LHCN-M2 (cell line): Measurements from ENCODE around the gene HDAC4. TPM values are rescaled to one million over a fixed set of nuclear protein-coding genes. Genes with fewer than 3 reads are reported as not detected.
A peak's percentile ranks its signal among the peaks of the same experiment; 100 is the strongest.
"Not testable (repeated sequence)": the region's sequence is repeated elsewhere in the genome, so short reads cannot be mapped to it uniquely, and the experiment has no call there.

Source experiments
- DNase-seq: peaks from one replicate; pipeline ENCODE4 v3.0.0-alpha.2; 2012; ENCODE audit warnings: low read depth
- polyA plus RNA-seq: library from polyadenylated mRNA; unstranded; fragments of >200 nt; gene quantifications from one replicate; pipeline ENCODE4 v1.2.1, GENCODE V29; 2012; ENCODE audit warnings: missing spikeins
- total RNA-seq: library from RNA; depleted of rRNA; stranded (reverse); fragments of >200 nt; gene quantifications from 2 replicates; pipeline ENCODE4 v1.2.3, GENCODE V29; 2014; rRNA removed

HDAC4 gene
- total RNA-seq: 7.6 and 26.8 TPM in 2 replicates
- 3.0 TPM for polyA plus RNA-seq

DNA sequence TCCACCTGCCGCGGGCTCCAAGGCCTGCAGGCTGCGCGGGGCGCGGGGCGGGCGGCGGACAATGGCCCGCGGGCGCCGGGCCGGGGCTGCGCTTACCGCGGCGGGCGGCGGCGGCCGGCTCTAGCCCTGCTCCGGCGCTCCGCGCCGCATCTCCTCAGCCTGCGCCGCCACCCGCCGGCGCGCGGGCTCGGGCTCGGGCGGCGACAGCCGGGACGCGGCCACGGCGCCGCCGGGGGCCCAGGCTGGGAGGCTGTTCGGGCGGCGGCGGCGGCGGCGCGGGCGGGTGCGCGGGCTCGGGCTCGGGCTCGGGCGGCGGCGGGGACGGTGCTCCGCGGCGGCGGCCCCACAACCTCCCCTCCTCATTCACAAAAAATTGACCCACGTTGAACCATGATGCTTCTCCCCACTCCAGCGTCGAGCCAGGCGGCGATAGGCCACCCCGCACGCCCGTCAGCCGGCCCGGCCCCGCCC, at the start of gene HDAC4:
HDAC4 (minus strand) TSS at position 425 of the 471 bp plus-strand sequence. CDS start 48,321 bp downstream, outside the sequence.
- DNase-seq: no peak

DNA sequence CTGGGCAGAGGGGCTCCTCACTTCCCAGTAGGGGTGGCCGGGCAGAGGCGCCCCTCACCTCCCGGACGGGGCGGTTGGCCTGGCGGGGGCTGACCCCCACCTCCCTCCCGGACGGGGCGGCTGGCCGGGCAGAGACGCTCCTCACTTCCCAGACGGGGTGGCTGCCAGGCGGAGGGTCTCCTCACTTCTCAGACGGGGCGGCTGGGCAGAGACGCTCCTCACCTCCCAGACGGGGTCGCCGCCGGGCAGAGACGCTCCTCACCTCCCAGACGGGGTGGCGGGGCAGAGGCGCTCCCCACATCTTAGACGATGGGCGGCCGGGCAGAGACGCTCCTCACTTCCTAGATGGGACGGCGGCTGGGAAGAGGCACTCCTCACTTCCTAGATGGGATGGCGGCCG, 48.6 kb upstream of the HDAC4 start:
- DNase-seq: not testable (repeated sequence)

- no peak for DNase-seq
These were observed 45.1 kb upstream of the HDAC4 start for GRCh38 chr2:239445771-239446524.

DNA sequence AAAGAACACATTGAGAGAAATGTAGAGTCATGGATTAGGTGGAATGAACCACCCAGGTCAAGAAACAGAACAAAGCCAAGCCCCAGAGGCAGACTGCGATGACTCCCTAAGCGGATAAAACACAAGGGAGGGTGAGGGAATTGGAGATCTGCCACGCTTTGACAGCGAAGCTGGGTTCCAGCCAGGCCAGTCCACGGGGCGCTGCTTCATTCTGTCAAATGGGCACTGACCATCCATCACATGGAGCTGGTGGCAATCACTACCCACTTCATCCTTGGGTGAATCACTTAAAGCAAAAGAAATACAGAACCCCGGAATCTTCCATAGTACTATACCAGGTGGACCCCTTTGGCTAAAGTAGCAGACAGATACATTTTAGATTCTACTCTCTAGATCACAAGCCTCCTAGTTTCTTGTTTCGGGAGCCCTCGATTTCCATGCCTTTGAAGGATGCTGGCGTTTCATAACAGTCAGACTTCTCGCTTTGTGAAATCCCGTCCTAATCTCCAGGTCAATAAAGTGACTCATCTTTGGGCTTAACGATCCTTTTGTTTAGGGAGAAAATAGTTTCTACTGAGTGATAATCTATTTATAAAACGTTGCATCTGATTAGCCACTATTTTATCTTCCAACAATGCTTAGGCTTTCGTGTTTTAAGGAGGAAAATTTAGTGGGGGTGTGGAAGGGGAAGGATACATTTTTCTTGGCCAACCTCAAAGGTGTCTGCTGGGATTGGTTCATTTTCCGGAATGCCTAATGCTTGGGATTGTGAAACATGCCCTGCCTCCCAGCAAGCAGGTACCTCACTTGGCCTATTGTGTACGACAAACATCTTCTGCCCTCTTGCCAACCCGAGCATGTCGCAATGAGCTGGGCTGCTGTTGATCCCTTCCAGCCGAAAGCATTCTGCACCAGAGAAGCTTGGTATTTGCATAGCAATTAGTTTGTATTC, 44.1 kb upstream of the HDAC4 start:
- DNase-seq: no peak

DNA sequence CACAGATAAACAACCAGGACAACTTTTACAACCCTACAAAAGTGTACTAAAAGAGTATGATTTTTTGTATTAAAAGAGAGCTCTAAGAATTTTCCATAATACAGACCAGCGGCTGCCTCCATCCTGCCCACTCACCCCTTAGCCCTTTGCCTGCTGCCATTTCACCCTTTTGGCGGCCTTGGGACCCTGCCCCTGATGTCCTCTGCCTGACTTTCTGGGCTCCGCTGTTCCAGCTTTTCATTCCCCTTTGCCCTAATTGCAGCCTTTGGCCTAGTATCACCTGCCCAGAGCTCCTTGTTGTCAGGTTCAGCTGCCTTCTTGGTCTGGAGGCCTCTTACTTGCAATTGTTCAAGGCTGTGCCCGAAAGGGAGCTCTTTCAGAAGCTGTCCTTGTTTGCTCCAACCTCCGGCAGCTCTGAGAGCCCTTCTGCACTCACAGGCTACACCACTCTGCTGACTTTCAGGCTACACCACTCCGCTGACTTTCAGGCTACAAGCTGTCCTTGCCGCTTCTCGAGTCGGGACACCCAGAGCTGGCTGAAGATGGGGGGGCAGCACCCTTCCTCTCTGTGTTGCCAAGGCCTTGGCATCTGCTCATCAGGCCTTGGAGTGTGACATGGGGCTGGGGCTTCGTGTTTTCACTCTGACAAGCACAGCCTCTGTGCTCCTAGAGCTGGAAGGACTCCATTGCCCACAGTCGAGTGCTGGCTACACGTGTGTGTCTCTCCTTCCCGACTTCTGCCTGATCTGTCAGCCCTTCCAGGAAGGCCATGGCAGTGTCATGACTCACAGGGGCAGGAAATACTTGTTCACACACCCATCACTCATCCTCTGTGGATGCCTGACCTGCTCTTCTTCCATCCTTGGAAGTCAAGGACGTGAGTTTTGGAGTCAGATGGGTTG, 43.1 kb upstream of the HDAC4 start:
- DNase-seq: peak; percentile 14

- DNase-seq: no peak
These were observed 42.3 kb upstream of the HDAC4 start for GRCh38 chr2:239443102-239443620.

DNA sequence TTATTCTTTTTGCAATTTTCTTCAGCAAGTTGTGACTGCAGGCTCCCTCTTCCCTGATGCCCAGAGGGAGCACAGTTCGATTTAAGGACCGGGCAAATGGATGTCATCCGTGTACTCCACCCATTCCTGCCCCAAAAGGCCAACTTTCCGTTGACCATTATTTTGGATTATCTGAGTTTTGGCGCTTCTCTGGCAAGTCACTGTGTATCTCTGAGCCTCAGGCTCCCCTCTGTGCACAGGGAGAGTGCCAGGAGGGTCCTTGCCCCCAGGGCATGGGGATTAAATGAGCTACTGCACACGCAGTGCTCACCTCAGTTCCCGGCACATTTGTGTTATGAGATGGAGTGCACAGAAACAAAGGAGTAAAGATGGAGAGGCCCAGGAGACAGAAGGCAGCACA, 41.4 kb upstream of the HDAC4 start:
- DNase-seq: no peak

GRCh38 chr2:239441261-239442078, 40.6 kb upstream of the HDAC4 start:
- DNase-seq: no peak

DNA sequence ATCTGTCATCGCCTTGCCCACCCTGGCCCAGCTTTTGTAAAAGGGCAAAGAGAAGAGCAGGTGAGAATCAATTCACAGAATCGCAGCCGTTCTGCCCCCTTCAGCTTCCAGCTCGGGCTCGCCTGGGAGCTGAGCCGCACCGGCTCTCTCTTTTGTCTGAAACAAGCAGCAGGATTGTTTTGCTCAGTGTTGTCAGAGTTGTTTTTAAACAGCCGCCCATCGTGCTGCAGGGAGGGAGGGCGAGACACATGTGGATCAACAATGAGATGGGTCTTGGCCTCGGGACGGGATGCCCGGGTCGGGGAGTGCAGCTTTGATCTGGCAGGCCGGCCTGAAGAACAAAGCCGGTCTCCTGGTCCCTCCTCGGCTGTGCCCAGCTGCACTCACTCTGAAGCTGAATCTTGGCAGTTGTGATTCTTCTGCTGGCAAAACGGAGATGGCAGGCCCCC, 39.7 kb upstream of the HDAC4 start:
- no peak for DNase-seq

DNA sequence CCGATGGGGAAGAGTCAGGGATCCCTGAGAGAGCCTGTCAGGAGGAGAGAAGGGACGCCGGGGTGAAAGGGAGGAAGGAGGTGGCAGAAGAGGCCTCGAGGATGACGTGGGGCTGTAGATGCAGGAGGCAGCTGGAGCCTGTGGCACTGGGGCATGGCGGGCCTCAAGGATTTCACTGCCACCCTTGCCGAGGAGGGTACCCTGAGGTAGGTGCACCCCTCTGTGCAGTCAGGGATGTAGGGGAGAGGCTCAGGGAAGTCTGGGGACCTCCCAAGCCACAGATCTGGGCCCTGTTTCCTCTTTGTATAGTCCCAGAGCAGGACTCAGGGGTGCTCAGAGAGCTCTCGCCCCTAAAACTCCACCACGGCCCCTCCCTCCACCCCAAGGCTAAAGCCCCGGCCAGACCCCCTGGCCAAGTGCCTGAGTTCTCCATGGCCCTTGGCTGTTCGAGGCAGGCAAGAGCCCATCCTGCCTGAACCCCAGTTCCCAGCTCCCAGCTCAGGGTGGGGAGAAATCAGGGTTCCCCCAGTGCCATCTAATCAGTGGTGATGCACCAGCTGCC, 39.0 kb upstream of the HDAC4 start:
- DNase-seq: no peak

- DNase-seq: no peak
These were observed 38.4 kb upstream of the HDAC4 start for GRCh38 chr2:239438995-239439753.

DNA sequence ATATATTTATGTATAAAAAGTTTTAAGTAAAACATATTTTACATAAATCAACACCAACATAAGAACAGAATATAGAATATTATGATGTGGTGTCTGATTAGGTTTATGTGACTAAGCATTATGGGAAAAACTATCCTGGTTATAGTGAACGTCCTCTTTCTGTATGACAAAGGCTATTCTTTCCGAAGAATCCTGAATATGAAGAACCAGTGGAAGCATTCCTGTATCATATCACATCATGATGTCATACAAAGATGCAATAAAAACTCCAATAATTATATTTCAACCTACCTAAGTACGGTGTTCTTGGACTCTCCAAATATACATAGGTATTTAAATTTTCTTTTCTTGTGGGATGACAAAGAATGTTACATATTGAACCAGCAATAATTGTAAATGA, 37.5 kb upstream of the HDAC4 start:
- DNase-seq: no peak

DNA sequence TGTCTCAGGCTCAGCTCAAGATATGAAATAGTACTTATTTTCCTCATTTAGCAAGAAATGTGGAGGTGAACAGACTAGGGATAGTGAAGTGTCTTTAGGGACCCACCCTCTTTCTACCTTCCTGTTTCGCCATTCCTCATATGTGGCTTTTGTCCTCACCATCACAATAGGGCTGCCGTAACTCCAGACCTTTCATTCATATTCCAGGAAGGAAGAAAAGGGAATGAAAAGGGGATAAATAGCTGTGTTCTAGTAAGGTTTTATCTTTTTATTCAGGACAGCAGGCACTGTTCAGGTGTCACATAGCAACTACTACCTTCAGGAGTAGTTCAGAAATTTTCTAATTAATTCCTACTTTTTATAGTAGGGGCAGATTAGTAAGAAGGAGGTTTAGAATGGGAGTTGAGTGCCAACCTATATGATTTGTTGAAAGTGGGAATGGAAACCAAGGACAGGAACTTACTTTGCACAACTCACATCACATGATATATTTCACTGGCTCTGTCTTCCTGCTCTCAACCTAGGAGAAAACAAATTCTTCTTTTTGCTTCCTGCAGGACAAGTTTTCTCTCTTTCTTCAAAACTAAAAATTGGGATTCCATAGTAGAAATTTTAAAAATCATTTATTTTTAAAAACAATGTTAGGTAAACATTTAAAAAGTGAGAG, 36.0 kb upstream of the HDAC4 start:
- DNase-seq: no peak

DNA sequence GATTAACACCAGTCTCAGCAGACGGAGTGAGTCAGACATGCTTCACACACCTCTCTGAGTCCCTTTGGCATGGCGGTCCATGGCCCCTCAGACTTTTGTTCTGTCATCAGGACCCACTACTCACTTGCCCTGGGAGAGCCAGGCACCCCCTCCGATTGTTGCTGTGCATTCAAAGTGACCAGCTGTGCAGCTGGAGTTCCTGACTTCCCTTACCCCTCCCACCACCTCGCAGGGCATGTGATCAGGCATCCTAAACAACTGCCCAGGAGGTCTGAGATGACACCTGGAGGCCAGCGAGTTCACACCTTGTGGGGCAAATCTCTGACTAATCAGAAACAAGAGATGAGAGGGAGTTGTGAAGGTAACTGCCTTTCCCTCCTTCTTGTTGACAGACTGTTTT, 35.3 kb upstream of the HDAC4 start:
- DNase-seq: no peak

- peak; percentile 56 for DNase-seq
These were observed 33.1 kb upstream of the HDAC4 start for GRCh38 chr2:239433777-239434403.

DNA sequence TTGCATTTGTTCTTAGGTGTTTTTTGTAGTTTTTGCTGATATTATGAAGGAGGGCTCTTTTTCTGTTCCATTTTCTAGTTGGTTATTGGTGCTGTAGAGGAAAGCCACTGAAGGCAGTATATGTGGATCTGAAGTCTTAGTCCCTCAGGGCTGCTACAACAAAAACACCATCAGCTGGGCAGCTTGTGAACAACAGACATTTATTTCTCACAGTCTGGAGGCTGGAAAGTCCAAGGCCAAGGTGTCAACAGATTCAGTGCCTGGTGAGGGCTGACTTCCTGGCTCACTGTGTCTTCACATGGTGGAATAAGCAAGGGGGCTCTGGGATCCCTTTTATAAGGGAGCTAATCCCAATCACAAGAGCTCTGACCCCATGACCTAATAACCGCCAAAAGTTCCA, 31.4 kb upstream of the HDAC4 start:
- no peak for DNase-seq

GRCh38 chr2:239431536-239431935, 30.7 kb upstream of the HDAC4 start:
- peak; percentile 13 for DNase-seq
